Lower lobe of right lung (tissue), 2 donors: ENCODE data around the gene GUCY2C. TPM values are rescaled to one million over a fixed set of nuclear protein-coding genes. Genes with fewer than 3 reads are reported as not detected.
"Not testable (repeated sequence)": the region's sequence is repeated elsewhere in the genome, so short reads cannot be mapped to it uniquely, and the experiment has no call there.

Experiments used
- ATAC-seq, 2 donors: fragments of 200-7000 bp; cut with Tn5 transposase; one replicate each; pipeline ENCODE4 v1.9.1; 2020 to 2022; ENCODE audit warnings: mild to moderate bottlenecking in 2 of 2, moderate library complexity in 2 of 2
- DNase-seq: peaks from one replicate; pipeline ENCODE4 v3.0.0-alpha.2; 2020
- H3K27ac ChIP-seq: fragments of 200-600 bp; one replicate; pipeline ENCODE4 v1.8.0; 2022
- H3K27me3 ChIP-seq: fragments of 200-600 bp; one replicate; pipeline ENCODE4 v1.8.0; 2022; ENCODE audit warnings: low read depth
- H3K36me3 ChIP-seq: fragments of 200-600 bp; one replicate; pipeline ENCODE4 v1.8.0; 2022; ENCODE audit warnings: mild to moderate bottlenecking
- H3K4me1 ChIP-seq: fragments of 200-600 bp; one replicate; pipeline ENCODE4 v1.8.0; 2022
- H3K4me3 ChIP-seq: fragments of 200-600 bp; one replicate; pipeline ENCODE4 v1.8.0; 2022; ENCODE audit warnings: mild to moderate bottlenecking
- H3K9me3 ChIP-seq: fragments of 200-600 bp; one replicate; pipeline ENCODE4 v1.8.0; 2022
- CTCF ChIP-seq: fragments of 200-600 bp; IDR thresholded peaks from one replicate; pipeline ENCODE4 v1.8.0; 2022; ENCODE audit warnings: antibody characterized with exemption, mild to moderate bottlenecking
- intact Hi-C: fragments of 100-400 bp; cut with DNase I; formaldehyde crosslinking; loops from one replicate; pipeline ENCODE4 v1.11.0; 2022
- long read RNA-seq: library from polyadenylated mRNA; unstranded; transcript quantifications from one replicate; pipeline ENCODE4 v2.0.0, GENCODE V29; 2021
- total RNA-seq: library from RNA; stranded (reverse); fragmentation: NEBNext Ultra II Directional; extraction: Animal tissue kit (Norgen Biotek cat#: 25700); gene quantifications from one replicate; pipeline ENCODE4 v1.2.1, GENCODE V29; 2021
- donor health status: DM: no; HTN: yes; CAD: no; lungs with severe emphysema.

GUCY2C gene
- not detected for total RNA-seq
- long read RNA-seq, partial matches to known transcripts, result 0 of 3 reads
- long read RNA-seq, other reads (novel, unspliced or antisense), result 3 of 3 reads

DNA sequence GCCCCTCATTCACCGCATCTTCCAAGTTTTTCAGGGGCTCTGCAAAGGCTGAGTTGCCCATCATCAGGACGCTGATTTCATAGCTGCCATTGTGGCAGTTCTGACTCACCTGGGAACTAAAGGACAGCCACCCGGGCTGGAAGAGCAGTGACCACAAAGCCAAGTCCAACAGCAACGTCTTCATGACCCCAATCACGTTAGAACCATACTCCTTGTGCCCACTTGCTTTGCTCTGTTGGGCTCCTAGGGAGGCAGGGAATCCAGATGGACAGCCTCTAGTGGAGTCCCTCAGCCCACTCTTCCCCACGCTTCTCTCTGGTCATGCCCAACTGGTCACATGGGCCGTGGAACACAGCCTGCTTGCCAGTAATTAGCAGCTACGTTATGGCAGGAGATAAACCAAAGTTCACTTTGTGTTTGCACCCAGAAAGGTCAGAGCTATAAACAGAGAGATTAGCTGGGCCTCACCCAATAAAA, at the start of gene GUCY2C:
GUCY2C (minus strand) TSS at position 335 of the 477 bp plus-strand sequence; CDS start at position 184, 151 bp downstream.
- Histone ChIP-seq H3K4me1 (peaks cover 6% of the 10 kb centered on the region), H3K27ac (no peak within 1 kb of the TSS), H3K36me3 (no peaks in the 10 kb centered on the region), H3K4me3 (no peak within 1 kb of the TSS), H3K9me3 (no peaks in the 10 kb centered on the region), H3K27me3 (no peaks in the 10 kb centered on the region)
- no peak for ATAC-seq
- no peak for DNase-seq
- no peak for TF ChIP-seq CTCF
- intact Hi-C loops, result no loop called here

DNA sequence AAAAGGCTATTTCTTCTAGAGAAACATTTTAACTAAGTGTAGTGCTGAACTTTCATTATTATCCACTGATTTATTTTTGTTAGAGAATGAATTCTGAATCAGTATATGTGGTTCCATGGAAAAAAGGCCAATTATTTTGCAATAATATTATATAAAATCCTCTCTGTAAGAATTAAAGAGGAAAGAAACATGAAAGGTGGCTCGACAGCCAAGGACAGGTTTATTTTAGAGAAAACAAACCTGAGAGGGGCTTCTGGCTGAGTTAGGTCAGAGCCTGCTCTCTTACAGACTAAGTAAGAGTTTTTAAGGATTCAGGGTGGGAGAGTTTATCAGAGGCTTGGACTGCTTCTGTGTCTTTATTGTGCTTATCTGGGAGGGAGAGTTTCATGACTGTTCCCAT, 46.7 kb upstream of the GUCY2C start:
- Histone ChIP-seq H3K9me3 (no peaks in the 10 kb centered on the region), H3K36me3 (no peaks in the 10 kb centered on the region), H3K4me3 (no peak overlapping the region), H3K27me3 (no peaks in the 10 kb centered on the region), H3K4me1 (no peaks in the 10 kb centered on the region), H3K27ac (no peak overlapping the region)
- no peak for ATAC-seq
- no peak for DNase-seq
- intact Hi-C loops, result no loop called here
- TF ChIP-seq CTCF, result no peak

- ATAC-seq, result no peak
- no peaks in the 10 kb centered on the region for H3K27me3 ChIP-seq
- no peak for TF ChIP-seq CTCF
- no peak for DNase-seq
- intact Hi-C loops, result no loop called here
- H3K4me1 ChIP-seq, result no peaks in the 10 kb centered on the region
- H3K36me3 ChIP-seq, result no peaks in the 10 kb centered on the region
- no peak overlapping the region for H3K4me3 ChIP-seq
- no peaks in the 10 kb centered on the region for H3K9me3 ChIP-seq
- H3K27ac ChIP-seq, result no peak overlapping the region
These were observed 45.5 kb upstream of the GUCY2C start for GRCh38 chr12:14741942-14742341.

DNA sequence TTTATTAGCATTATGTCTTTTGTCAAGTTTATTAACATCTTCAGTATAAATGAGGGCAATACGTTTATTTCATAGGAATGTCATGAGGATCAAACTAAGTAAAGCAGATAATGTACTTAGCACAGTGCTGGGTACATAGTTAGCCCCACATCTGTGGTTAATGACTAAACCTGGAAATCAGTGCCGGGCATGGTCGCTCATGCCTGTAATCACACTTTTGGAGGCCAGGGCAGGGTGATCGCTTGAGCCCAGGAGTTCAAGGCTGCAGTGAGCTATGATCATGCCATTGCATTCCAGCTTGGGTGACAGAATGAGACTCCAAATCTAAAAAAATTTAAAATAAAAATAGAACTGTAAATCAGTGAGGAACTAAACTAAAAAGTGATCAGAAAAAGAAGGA, 44.8 kb upstream of the GUCY2C start:
- no peak for TF ChIP-seq CTCF
- no peak for ATAC-seq
- Histone ChIP-seq H3K4me1 (no peaks in the 10 kb centered on the region), H3K27ac (no peak overlapping the region), H3K4me3 (no peak overlapping the region), H3K36me3 (no peaks in the 10 kb centered on the region), H3K9me3 (no peaks in the 10 kb centered on the region), H3K27me3 (no peaks in the 10 kb centered on the region)
- intact Hi-C loops, result no loop called here
- no peak for DNase-seq

DNA sequence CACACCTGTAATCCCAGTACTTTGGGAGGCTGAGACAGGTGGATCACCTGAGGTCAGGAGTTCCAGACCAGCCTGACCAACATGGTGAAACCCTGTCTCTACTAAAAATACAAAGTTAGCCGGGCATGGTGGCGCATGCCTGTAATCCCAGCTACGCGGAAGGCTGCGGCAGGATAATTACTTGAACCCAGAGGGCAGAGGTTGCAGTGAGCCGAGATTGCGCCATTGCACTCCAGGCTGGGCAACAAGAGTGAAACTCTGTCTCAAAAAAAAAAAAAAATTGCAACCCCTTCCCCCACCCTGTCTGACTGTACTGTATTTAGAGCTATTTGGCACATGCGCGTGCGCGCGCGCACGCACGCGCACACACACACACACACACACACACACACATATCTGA, 40.0 kb upstream of the GUCY2C start:
- DNase-seq, ATAC-seq, intact Hi-C loops, H3K27me3 ChIP-seq, H3K36me3 ChIP-seq, H3K4me3 ChIP-seq, H3K4me1 ChIP-seq, H3K27ac ChIP-seq, H3K9me3 ChIP-seq: not testable (repeated sequence)

DNA sequence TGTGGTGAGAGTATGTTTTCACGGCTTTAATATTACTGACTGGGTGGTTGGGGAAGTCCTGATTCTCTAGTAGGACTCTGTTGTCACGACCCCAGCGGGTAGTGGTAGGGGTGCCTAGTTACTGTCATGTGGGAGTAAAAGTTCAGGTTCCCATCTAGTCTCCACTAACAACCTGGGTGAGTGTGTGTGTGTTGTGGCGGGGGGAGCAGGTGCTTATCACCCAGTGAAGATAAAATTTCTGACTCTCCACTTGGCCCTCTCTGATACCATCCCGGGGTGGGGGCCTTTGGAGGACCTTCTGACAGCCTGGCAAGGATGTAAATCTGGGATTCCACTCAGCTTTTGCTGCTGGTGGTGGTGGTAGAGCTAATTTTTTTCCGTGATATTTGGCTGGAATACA, 35.4 kb upstream of the GUCY2C start:
- ATAC-seq (no peak), DNase-seq (no peak)
- Histone ChIP-seq H3K9me3 (peaks cover 4% of the 10 kb centered on the region), H3K36me3 (no peaks in the 10 kb centered on the region), H3K4me1 (no peaks in the 10 kb centered on the region), H3K27ac (no peak overlapping the region), H3K4me3 (no peak overlapping the region), H3K27me3 (no peaks in the 10 kb centered on the region)
- intact Hi-C loops, result no loop called here
- TF ChIP-seq CTCF, result no peak
